ENCODE data around the gene PTGER2. TPM values are rescaled to one million over a fixed set of nuclear protein-coding genes. Genes with fewer than 3 reads are reported as not detected.

The PTGER2 gene
- polyA plus RNA-seq, 1 of the 3 experiments (the other 2 are of a cell fraction) = 0.67 TPM

GRCh38 chr14:52266179-52266578 lies 47.9 kb upstream of the PTGER2 start:
- no peaks in the 10 kb centered on the region for H3K9me3 ChIP-seq
- no peak overlapping the region for H3K4me2 ChIP-seq
- H4K20me1 ChIP-seq (ENCODE audit: insufficient read depth) = no peaks in the 10 kb centered on the region
- WGBS (ENCODE audit: low lambda C conversion rate) = 42% methylated on average over 3 of the region's 3 CpGs
- POLR2A ChIA-PET = no interaction called here
- H3K9ac ChIP-seq = no peak overlapping the region
- no peaks in the 10 kb centered on the region for H3K9me2 ChIP-seq
- DNase-seq = no peak
- peaks cover 35% of the 10 kb centered on the region for H3K27me3 ChIP-seq (ENCODE audit: insufficient read depth)
- no peak overlapping the region for H3K27ac ChIP-seq (ENCODE audit: low read depth in 2 of 2, low read length in 1 of 2)
- no peak overlapping the region for H2AFZ ChIP-seq (ENCODE audit: low read depth)
- CTCF ChIA-PET = no interaction called here
- no peaks in the 10 kb centered on the region for H3K36me3 ChIP-seq (replicated peaks in 1 of 2; ENCODE audit: control insufficient read depth in 1 of 2, insufficient read depth in 2 of 2, low read length in 1 of 2)
- H3K4me1 ChIP-seq (ENCODE audit: control insufficient read depth in 1 of 2, insufficient read depth in 2 of 2, low read depth in 1 of 2, low read length in 1 of 2) = peaks cover 0 to 2% of the 10 kb centered on the region in 2 experiments; a peak in 1 of 4 replicates
- H3K4me3 ChIP-seq (ENCODE audit: low read depth in 2 of 2, low read length in 1 of 2) = no peak overlapping the region
- H3K79me2 ChIP-seq (ENCODE audit: insufficient read depth) = no peaks in the 10 kb centered on the region
- TF ChIP-seq RFX5 (IDR thresholded peaks at IDR 0.05; ENCODE audit: low read length) = no peak
- TF ChIP-seq, protein P1, sequence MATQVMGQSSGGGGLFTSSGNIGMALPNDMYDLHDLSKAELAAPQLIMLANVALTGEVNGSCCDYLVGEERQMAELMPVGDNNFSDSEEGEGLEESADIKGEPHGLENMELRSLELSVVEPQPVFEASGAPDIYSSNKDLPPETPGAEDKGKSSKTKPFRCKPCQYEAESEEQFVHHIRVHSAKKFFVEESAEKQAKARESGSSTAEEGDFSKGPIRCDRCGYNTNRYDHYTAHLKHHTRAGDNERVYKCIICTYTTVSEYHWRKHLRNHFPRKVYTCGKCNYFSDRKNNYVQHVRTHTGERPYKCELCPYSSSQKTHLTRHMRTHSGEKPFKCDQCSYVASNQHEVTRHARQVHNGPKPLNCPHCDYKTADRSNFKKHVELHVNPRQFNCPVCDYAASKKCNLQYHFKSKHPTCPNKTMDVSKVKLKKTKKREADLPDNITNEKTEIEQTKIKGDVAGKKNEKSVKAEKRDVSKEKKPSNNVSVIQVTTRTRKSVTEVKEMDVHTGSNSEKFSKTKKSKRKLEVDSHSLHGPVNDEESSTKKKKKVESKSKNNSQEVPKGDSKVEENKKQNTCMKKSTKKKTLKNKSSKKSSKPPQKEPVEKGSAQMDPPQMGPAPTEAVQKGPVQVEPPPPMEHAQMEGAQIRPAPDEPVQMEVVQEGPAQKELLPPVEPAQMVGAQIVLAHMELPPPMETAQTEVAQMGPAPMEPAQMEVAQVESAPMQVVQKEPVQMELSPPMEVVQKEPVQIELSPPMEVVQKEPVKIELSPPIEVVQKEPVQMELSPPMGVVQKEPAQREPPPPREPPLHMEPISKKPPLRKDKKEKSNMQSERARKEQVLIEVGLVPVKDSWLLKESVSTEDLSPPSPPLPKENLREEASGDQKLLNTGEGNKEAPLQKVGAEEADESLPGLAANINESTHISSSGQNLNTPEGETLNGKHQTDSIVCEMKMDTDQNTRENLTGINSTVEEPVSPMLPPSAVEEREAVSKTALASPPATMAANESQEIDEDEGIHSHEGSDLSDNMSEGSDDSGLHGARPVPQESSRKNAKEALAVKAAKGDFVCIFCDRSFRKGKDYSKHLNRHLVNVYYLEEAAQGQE (IDR thresholded peaks at IDR 0.05; ENCODE audit: low read depth, low read length) = no peak
- no peak for TF ChIP-seq RAD21 (IDR thresholded peaks at IDR 0.05; ENCODE audit: low read length)
- TF ChIP-seq GABPA (IDR thresholded peaks at IDR 0.05; ENCODE audit: low read depth) = no peak
- no peak for TF ChIP-seq FOXM1 (IDR thresholded peaks at IDR 0.05; ENCODE audit: low read depth)
- TF ChIP-seq YY1 (IDR thresholded peaks at IDR 0.05; ENCODE audit: low read depth) = no peak
- TF ChIP-seq SMC3 (IDR thresholded peaks at IDR 0.05; ENCODE audit: low read depth, low read length) = no peak
- no peak for TF ChIP-seq RCOR1 (IDR thresholded peaks at IDR 0.05; ENCODE audit: low read length)
- TF ChIP-seq NFIC (IDR thresholded peaks at IDR 0.05; ENCODE audit: borderline replicate concordance) = no peak
- TF ChIP-seq FOSL2 (IDR thresholded peaks at IDR 0.05; ENCODE audit: borderline replicate concordance, low read depth) = no peak
- no peak for TF ChIP-seq MXI1 (IDR thresholded peaks at IDR 0.05; ENCODE audit: low read depth, low read length)
- TF ChIP-seq GATA2 (CRISPR knock-in tag; IDR thresholded peaks at IDR 0.05) = no peak
- TF ChIP-seq, protein P2, sequence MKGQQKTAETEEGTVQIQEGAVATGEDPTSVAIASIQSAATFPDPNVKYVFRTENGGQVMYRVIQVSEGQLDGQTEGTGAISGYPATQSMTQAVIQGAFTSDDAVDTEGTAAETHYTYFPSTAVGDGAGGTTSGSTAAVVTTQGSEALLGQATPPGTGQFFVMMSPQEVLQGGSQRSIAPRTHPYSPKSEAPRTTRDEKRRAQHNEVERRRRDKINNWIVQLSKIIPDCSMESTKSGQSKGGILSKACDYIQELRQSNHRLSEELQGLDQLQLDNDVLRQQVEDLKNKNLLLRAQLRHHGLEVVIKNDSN (IDR thresholded peaks at IDR 0.05; ENCODE audit: borderline replicate concordance, low read depth) = no peak
- no peak for TF ChIP-seq CTCF (IDR thresholded peaks at IDR 0.05)
- TF ChIP-seq EP300 (IDR thresholded peaks at IDR 0.05; ENCODE audit: borderline replicate concordance in 1 of 2, low read depth in 1 of 2, low read length in 1 of 2) = no peak
- TF ChIP-seq, protein P3, sequence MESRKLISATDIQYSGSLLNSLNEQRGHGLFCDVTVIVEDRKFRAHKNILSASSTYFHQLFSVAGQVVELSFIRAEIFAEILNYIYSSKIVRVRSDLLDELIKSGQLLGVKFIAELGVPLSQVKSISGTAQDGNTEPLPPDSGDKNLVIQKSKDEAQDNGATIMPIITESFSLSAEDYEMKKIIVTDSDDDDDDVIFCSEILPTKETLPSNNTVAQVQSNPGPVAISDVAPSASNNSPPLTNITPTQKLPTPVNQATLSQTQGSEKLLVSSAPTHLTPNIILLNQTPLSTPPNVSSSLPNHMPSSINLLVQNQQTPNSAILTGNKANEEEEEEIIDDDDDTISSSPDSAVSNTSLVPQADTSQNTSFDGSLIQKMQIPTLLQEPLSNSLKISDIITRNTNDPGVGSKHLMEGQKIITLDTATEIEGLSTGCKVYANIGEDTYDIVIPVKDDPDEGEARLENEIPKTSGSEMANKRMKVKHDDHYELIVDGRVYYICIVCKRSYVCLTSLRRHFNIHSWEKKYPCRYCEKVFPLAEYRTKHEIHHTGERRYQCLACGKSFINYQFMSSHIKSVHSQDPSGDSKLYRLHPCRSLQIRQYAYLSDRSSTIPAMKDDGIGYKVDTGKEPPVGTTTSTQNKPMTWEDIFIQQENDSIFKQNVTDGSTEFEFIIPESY (IDR thresholded peaks at IDR 0.05; ENCODE audit: borderline replicate concordance, low read depth) = no peak
- no peak for TF ChIP-seq PBX3 (IDR thresholded peaks at IDR 0.05)
- no peak for TF ChIP-seq ELF1 (IDR thresholded peaks at IDR 0.05)
- no peaks in the 10 kb centered on the region for H3F3A ChIP-seq (replicated peaks; ENCODE audit: insufficient read depth)

Data from SK-N-SH (cell line).